OCI-LY7 (cell line): ENCODE data around the gene CELA3B. TPM values are rescaled to one million over a fixed set of nuclear protein-coding genes. Genes with fewer than 3 reads are reported as not detected.
"Not testable (repeated sequence)": the region's sequence is repeated elsewhere in the genome, so short reads cannot be mapped to it uniquely, and the experiment has no call there.

Experiments
- BruUV-seq: library from RNA; stranded (reverse); fragments of 400-500 nt; replicated peaks from 2 replicates; lab custom pipeline; 2021; lab: Mats Ljungman, UMichigan
- CTCF ChIA-PET: fragments of 300-600 bp; sonication (Branson Sonifier 250); formaldehyde crosslinking; loops from one replicate; lab custom pipeline; 2022; ENCODE audit warnings: antibody characterized with exemption; ENCODE audit not compliant: unreplicated experiment; lab: Charles Lee
- POLR2A ChIA-PET: fragments of 300-600 bp; sonication (Branson Sonifier 250); formaldehyde crosslinking; loops from one replicate; lab custom pipeline; 2022; ENCODE audit warnings: antibody characterized with exemption; lab: Charles Lee
- DNase-seq: peaks from one replicate; pipeline ENCODE4 v3.0.0-alpha.2; 2015; ENCODE audit warnings: low spot score
- H2AFZ ChIP-seq: fragments of 200-600 bp; sonication (generic), shearing (Covaris generic); 2 replicates; pipeline ENCODE4 v1.6.1; 2014; ENCODE audit warnings: mild to moderate bottlenecking, antibody characterized with exemption, low read length, moderate library complexity
- H3K27ac ChIP-seq: fragments of 200-600 bp; sonication (generic); 2 replicates; pipeline ENCODE4 v1.5.1; 2014; ENCODE audit warnings: mixed run types, low read depth, mild to moderate bottlenecking, moderate library complexity, low read length, inconsistent platforms; ENCODE audit not compliant: poor library complexity, severe bottlenecking
- H3K36me3 ChIP-seq: fragments of 200-600 bp; sonication (generic); 2 replicates; pipeline ENCODE4 v1.6.1; 2014; ENCODE audit warnings: mild to moderate bottlenecking, antibody characterized with exemption, low read length, moderate library complexity, mixed read lengths; ENCODE audit not compliant: insufficient read depth
- H3K4me1 ChIP-seq: fragments of 200-600 bp; sonication (generic); 2 replicates; pipeline ENCODE4 v1.5.1; 2014; ENCODE audit warnings: mild to moderate bottlenecking, low read length; ENCODE audit not compliant: insufficient read depth, poor library complexity, severe bottlenecking
- H3K4me2 ChIP-seq: fragments of 200-600 bp; sonication (generic); 2 replicates; pipeline ENCODE4 v1.6.1; 2014; ENCODE audit warnings: mild to moderate bottlenecking, low read length
- H3K4me3 ChIP-seq: fragments of 200-600 bp; sonication (generic); 2 replicates; pipeline ENCODE4 v1.5.1; 2014; ENCODE audit warnings: mild to moderate bottlenecking, low read depth, low read length; ENCODE audit not compliant: poor library complexity, severe bottlenecking
- H3K79me2 ChIP-seq: fragments of 200-600 bp; sonication (generic); 2 replicates; pipeline ENCODE4 v1.6.1; 2016; ENCODE audit warnings: low read depth, mild to moderate bottlenecking, low read length, moderate library complexity, mixed read lengths; ENCODE audit not compliant: insufficient read depth
- H3K9me2 ChIP-seq: fragments of 200-600 bp; sonication (generic); 2 replicates; pipeline ENCODE4 v1.6.1; 2016; ENCODE audit warnings: mild to moderate bottlenecking, low read length, mixed read lengths; ENCODE audit not compliant: insufficient read depth
- H3K9me3 ChIP-seq: fragments of 200-600 bp; sonication (generic); 2 replicates; pipeline ENCODE4 v1.6.1; 2014; ENCODE audit warnings: mild to moderate bottlenecking, mixed run types, low read length, mixed read lengths
- H4K20me1 ChIP-seq: fragments of 200-600 bp; sonication (generic); 2 replicates; pipeline ENCODE4 v1.6.1; 2014; ENCODE audit warnings: mild to moderate bottlenecking, antibody characterized with exemption, low read length, moderate library complexity, mixed read lengths; ENCODE audit not compliant: insufficient read depth
- intact Hi-C: fragments of 100-400 bp; cut with micrococcal nuclease; formaldehyde crosslinking; loops from one replicate; pipeline ENCODE4 v1.10.0; 2022; ENCODE audit not compliant: unreplicated experiment
- total RNA-seq, 2 experiments: library from RNA; depleted of rRNA in 1 of 2; stranded (reverse); fragments of >200 nt in 1 of 2; shearing (Covaris generic) in 1 of 2; gene quantifications; 2 replicates each; pipeline ENCODE4 v1.2.3, GENCODE V29; 2014 to 2022
- TF ChIP-seq, protein P1 (sequence below): fragments of 200-600 bp; sonication (generic); conservative IDR thresholded peaks from 2 replicates; pipeline ENCODE4 v1.5.1; 2014; ENCODE audit warnings: mild to moderate bottlenecking, antibody characterized with exemption, low read length, moderate library complexity, mixed read lengths

The CELA3B gene
- total RNA-seq, 2 experiments from 2014 or later, result not detected

DNA sequence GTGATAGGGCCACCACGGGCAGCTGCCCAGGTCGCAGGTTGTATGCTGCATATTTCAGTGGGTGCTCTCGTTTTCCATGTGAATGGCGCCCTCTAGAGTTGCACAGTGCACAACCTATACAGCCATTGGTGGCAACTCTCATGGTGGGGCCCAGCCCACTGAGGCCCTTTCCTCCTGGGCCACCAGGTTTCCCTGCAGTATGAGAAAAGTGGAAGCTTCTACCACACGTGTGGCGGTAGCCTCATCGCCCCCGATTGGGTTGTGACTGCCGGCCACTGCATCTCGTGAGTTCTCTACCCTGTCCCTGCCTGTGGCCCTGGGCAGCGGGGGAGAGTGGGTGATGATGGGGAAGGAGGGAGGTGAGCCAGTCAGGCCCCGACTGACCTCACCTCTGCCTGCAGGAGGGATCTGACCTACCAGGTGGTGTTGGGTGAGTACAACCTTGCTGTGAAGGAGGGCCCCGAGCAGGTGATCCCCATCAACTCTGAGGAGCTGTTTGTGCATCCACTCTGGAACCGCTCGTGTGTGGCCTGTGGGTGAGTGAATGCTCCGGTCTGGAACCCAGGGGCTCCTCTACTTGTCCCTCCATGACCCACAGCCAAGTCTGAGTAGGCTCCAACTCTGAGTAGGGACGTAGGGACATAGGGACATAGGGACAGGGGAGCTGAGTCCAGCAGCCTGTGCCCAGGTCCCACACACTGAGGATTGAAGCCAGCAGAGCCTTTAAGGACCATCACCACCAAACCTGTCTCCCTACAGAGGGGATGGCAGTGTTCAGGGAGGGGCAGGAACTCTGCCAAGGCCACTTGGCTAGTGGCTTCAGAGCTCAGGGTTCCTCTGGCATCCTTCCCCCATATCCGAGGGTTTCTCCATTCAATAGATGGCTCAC, 28.7 kb downstream of the CELA3B start:
- H3K79me2 ChIP-seq, intact Hi-C loops, H3K4me2 ChIP-seq, CTCF ChIA-PET, H2AFZ ChIP-seq, H3K27ac ChIP-seq, H3K36me3 ChIP-seq, H3K9me3 ChIP-seq, H3K9me2 ChIP-seq, H3K4me3 ChIP-seq, H3K4me1 ChIP-seq, BruUV-seq, H4K20me1 ChIP-seq: not testable (repeated sequence)
- TF ChIP-seq, protein P1, sequence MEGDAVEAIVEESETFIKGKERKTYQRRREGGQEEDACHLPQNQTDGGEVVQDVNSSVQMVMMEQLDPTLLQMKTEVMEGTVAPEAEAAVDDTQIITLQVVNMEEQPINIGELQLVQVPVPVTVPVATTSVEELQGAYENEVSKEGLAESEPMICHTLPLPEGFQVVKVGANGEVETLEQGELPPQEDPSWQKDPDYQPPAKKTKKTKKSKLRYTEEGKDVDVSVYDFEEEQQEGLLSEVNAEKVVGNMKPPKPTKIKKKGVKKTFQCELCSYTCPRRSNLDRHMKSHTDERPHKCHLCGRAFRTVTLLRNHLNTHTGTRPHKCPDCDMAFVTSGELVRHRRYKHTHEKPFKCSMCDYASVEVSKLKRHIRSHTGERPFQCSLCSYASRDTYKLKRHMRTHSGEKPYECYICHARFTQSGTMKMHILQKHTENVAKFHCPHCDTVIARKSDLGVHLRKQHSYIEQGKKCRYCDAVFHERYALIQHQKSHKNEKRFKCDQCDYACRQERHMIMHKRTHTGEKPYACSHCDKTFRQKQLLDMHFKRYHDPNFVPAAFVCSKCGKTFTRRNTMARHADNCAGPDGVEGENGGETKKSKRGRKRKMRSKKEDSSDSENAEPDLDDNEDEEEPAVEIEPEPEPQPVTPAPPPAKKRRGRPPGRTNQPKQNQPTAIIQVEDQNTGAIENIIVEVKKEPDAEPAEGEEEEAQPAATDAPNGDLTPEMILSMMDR, result peak; percentile 54
- POLR2A ChIA-PET, result interaction anchor here (0.6 kb wide), 1 partner anchor 170 kb away, joined by 5 read pairs; no protein-coding TSS in a partner anchor
- peak; percentile 12 for DNase-seq

DNA sequence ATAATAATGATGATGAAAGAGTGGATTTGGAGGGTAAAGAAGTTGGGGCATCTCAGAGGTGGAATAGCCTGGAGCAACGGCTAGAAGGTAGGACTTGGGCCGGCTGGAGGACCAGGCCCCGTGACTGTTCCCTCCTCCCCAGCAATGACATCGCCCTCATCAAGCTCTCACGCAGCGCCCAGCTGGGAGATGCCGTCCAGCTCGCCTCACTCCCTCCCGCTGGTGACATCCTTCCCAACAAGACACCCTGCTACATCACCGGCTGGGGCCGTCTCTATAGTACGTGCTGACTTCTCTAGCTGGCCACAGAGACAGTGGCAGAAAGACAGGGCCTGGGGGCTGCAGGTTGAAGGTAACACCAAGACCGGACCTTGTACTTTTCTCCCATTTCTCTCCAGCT, 29.9 kb downstream of the CELA3B start:
- H3K27ac ChIP-seq, intact Hi-C loops, H3K4me1 ChIP-seq, H2AFZ ChIP-seq, H4K20me1 ChIP-seq, DNase-seq, H3K9me3 ChIP-seq, POLR2A ChIA-PET, BruUV-seq, CTCF ChIA-PET, H3K79me2 ChIP-seq, H3K9me2 ChIP-seq, H3K4me3 ChIP-seq, H3K36me3 ChIP-seq, H3K4me2 ChIP-seq: not testable (repeated sequence)

DNA sequence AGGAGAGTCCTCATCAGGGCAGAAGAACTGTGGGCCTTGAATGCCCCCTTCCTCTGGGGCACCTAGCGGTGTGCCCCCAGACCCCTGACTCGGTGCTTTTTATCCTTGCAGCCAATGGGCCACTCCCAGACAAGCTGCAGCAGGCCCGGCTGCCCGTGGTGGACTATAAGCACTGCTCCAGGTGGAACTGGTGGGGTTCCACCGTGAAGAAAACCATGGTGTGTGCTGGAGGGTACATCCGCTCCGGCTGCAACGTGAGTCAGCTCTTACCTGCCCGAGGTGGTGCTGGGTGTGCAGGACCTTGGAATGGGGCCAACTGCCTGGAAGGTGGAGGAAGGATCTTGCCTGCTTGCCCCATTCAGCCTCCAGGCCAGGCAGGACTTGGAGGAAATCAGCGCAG, 30.4 kb downstream of the CELA3B start:
- H3K4me1 ChIP-seq, H3K9me2 ChIP-seq, DNase-seq, H3K79me2 ChIP-seq, intact Hi-C loops, H2AFZ ChIP-seq, H3K27ac ChIP-seq, H3K36me3 ChIP-seq, BruUV-seq, H4K20me1 ChIP-seq, H3K4me3 ChIP-seq, H3K4me2 ChIP-seq, CTCF ChIA-PET, POLR2A ChIA-PET, H3K9me3 ChIP-seq: not testable (repeated sequence)

GRCh38 chr1:22009566-22009965, 32.7 kb downstream of the CELA3B start:
- H3K4me2 ChIP-seq, H3K4me1 ChIP-seq, H3K9me2 ChIP-seq, H2AFZ ChIP-seq, H3K79me2 ChIP-seq, DNase-seq, H3K27ac ChIP-seq, H3K4me3 ChIP-seq, H4K20me1 ChIP-seq, H3K9me3 ChIP-seq, POLR2A ChIA-PET, BruUV-seq, intact Hi-C loops, H3K36me3 ChIP-seq, CTCF ChIA-PET: not testable (repeated sequence)

DNA sequence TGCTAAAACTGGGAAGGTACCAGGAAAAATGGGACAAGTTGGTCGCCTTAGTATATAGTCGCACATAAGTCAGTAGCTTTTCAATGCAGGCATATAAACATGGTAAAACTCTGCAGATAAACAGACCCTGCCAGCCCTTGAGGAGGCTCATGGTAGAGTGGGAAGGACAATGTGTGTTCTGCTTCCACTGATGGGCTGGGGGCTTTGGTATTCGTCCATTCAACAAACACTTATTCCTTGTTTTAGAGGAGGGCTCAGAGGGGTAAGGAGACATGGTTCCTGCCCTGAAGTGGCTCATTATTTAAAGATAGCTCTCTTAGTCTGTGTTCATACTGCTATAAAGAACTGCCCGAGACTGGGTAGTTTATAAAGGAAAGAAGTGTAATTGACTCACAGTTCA, 35.9 kb downstream of the CELA3B start:
- H3K79me2 ChIP-seq, BruUV-seq, H3K27ac ChIP-seq, CTCF ChIA-PET, H3K9me2 ChIP-seq, intact Hi-C loops, H4K20me1 ChIP-seq, H3K4me3 ChIP-seq, H3K9me3 ChIP-seq, H2AFZ ChIP-seq, H3K36me3 ChIP-seq, H3K4me2 ChIP-seq, DNase-seq, H3K4me1 ChIP-seq, POLR2A ChIA-PET: not testable (repeated sequence)
